Gastroesophageal sphincter (tissue), 4 donors: ENCODE data around the gene POLR3F. TPM values are rescaled to one million over a fixed set of nuclear protein-coding genes. Genes with fewer than 3 reads are reported as not detected.
A peak's percentile ranks its signal among the peaks of the same experiment; 100 is the strongest.

Experiments used
- ATAC-seq: fragments of 150-250 bp; one replicate; pipeline ENCODE4 v1.9.1; 2016; ENCODE audit warnings: mild to moderate bottlenecking, moderate library complexity
- H3K27ac ChIP-seq, 4 donors: fragments of 200-600 bp; sonication (generic) in 3 of 4; 1 replicate in 3 of 4; 2 replicates in 1 of 4; pipeline ENCODE4 v1.5.1; 2016 to 2019
- H3K27me3 ChIP-seq: fragments of 200-600 bp; sonication (generic); one replicate; pipeline ENCODE4 v1.5.1; 2019
- H3K36me3 ChIP-seq, 2 donors: fragments of 200-600 bp; sonication (generic); one replicate each; pipeline ENCODE4 v1.5.1; 2019; ENCODE audit warnings: control low read depth in 1 of 2
- H3K4me1 ChIP-seq, 3 donors: fragments of 200-600 bp; sonication (generic); 1 replicate in 2 of 3; 2 replicates in 1 of 3; pipeline ENCODE4 v1.5.1; 2016 to 2019; ENCODE audit warnings: control low read depth in 2 of 3
- H3K4me3 ChIP-seq, 2 donors: fragments of 200-600 bp; sonication (generic); one replicate each; pipeline ENCODE4 v1.5.1; 2019; ENCODE audit warnings: mild to moderate bottlenecking in 1 of 2, moderate library complexity in 1 of 2
- H3K9me3 ChIP-seq, 3 donors: fragments of 200-600 bp; sonication (generic); one replicate each; pipeline ENCODE4 v1.5.1; 2017 to 2019; ENCODE audit warnings: control low read depth in 2 of 3
- EP300 ChIP-seq: sonication (generic); formaldehyde crosslinking; IDR thresholded peaks from one replicate; pipeline ENCODE4 v1.6.1; 2017; ENCODE audit warnings: antibody characterized with exemption, mild to moderate bottlenecking
- POLR2A ChIP-seq, 2 donors: fragments of 450-650 bp; IDR thresholded peaks; one replicate each; pipeline ENCODE4 v1.6.1; 2017; ENCODE audit warnings: antibody characterized with exemption in 2 of 2, mild to moderate bottlenecking in 2 of 2, moderate library complexity in 1 of 2
- POLR2AphosphoS5 ChIP-seq: sonication (generic); formaldehyde crosslinking; IDR thresholded peaks from one replicate; pipeline ENCODE4 v1.6.1; 2017; ENCODE audit warnings: antibody characterized with exemption
- WGBS, 2 donors: methylation state at CpG; one replicate each; pipeline ENCODE4 v1.1.5; 2018; ENCODE audit warnings: low coverage in 1 of 2; 5-methylcytosine and 5-hydroxymethylcytosine counted together
- total RNA-seq, 4 donors: library from RNA; depleted of rRNA; stranded (reverse); fragments of >200 nt; gene quantifications; one replicate each; pipeline ENCODE4 v1.1.0, GENCODE V29; 2016
- TF ChIP-seq, protein P1 (sequence below), 4 experiments: fragments of 200-600 bp in 2 of 4; fragments of 450-650 bp in 2 of 4; sonication (generic) in 1 of 4; IDR thresholded peaks; one replicate each; pipeline ENCODE4 v1.5.1; 2017 to 2019; ENCODE audit warnings: antibody characterized with exemption in 4 of 4, mild to moderate bottlenecking in 2 of 4, moderate library complexity in 2 of 4

POLR3F gene
- total RNA-seq, 4 donors from 2014 or later, result 8.7 to 16.4 (median 13.1) TPM

DNA sequence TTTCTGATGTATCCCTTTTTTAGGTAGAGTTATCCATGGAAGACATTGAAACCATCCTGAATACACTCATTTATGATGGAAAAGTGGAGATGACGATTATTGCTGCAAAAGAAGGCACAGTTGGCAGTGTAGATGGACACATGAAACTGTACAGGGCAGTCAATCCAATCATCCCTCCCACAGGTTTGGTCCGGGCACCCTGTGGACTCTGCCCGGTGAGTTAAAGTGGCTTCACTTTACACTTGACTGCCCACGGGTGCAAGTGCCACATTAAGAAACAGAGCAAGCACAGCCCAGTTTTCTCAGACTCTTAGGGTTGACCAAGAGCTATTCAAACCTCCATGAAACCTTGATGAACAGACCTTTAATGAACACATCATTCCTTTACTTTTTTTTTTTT, 14.4 kb downstream of the POLR3F start:
- 88% methylated on average over 4 of the region's 4 CpGs; no CpG with 5 or more reads in 1 of the 2 donors for WGBS, 2 donors
- H3K9me3 ChIP-seq, result no peaks in the 10 kb centered on the region
- TF ChIP-seq POLR2A (IDR thresholded peaks at IDR 0.05) (no peak), EP300 (no peak), POLR2AphosphoS5 (no peak)
- TF ChIP-seq, protein P1, sequence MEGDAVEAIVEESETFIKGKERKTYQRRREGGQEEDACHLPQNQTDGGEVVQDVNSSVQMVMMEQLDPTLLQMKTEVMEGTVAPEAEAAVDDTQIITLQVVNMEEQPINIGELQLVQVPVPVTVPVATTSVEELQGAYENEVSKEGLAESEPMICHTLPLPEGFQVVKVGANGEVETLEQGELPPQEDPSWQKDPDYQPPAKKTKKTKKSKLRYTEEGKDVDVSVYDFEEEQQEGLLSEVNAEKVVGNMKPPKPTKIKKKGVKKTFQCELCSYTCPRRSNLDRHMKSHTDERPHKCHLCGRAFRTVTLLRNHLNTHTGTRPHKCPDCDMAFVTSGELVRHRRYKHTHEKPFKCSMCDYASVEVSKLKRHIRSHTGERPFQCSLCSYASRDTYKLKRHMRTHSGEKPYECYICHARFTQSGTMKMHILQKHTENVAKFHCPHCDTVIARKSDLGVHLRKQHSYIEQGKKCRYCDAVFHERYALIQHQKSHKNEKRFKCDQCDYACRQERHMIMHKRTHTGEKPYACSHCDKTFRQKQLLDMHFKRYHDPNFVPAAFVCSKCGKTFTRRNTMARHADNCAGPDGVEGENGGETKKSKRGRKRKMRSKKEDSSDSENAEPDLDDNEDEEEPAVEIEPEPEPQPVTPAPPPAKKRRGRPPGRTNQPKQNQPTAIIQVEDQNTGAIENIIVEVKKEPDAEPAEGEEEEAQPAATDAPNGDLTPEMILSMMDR (IDR thresholded peaks at IDR 0.05), result no peak
- ATAC-seq, result no peak
- no peaks in the 10 kb centered on the region for H3K27me3 ChIP-seq
- no peaks in the 10 kb centered on the region for H3K4me1 ChIP-seq
- no peak overlapping the region for H3K4me3 ChIP-seq
- no peak overlapping the region for H3K27ac ChIP-seq
- H3K36me3 ChIP-seq, result peaks cover 0 to 96% of the 10 kb centered on the region in 2 donors

DNA sequence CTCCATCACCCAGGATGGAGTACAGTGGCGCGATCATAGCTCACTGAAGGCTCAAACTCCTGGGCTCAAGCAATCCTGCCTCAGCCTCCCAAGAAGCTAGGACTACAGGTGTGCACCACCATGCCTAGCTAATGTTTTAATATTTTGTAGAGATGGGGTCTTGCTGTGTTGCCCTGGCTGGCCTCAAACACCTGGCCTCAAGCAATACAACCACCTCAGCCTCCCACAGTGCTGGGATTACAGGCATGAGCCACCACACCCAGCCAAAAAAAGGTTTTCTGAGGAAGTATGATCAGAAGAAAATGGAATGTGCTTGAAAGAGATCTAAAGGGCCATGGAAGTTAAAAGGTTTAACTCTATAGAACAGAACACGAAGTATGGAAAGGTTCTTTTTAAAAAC, 21.1 kb downstream of the POLR3F start:
- Histone ChIP-seq H3K27ac (no peak overlapping the region), H3K27me3 (no peaks in the 10 kb centered on the region), H3K4me3 (no peak overlapping the region), H3K36me3 (peaks cover 0 to 90% of the 10 kb centered on the region in 2 donors), H3K9me3 (no peaks in the 10 kb centered on the region), H3K4me1 (no peaks in the 10 kb centered on the region)
- 94 to 100% methylated on average over 1 to 3 of the region's 3 CpGs for WGBS, 2 donors
- no peak for ATAC-seq
- TF ChIP-seq POLR2AphosphoS5 (no peak), EP300 (no peak), POLR2A (IDR thresholded peaks at IDR 0.05) (no peak)
- TF ChIP-seq, protein P1 (IDR thresholded peaks at IDR 0.05), result no peak

DNA sequence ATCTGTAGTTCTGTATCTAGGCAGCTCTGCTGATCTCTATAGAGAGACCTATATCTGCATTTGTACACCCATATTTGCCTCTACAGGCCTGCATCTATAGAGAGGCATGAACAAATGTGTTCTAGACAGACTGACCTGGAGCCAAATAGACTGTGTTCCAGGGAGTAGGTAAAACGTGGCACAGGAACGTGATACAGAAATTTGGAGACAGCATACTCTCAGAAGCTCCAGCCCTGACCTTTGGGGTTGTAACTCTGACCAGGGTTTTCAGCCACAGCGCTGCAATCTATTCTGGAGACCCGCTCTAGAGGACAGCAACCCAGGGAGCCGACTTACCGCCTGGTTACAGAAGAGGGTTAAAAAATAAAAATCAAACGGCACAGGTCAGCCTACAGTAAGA, 28.9 kb downstream of the POLR3F start:
- Histone ChIP-seq H3K4me3 (peak overlapping the region in 1 of 2 donors; percentile 53), H3K9me3 (no peaks in the 10 kb centered on the region), H3K27ac (peak overlapping the region in 1 of 4 donors; percentile 69), H3K4me1 (peaks cover 0 to 18% (median 6%) of the 10 kb centered on the region in 3 donors), H3K27me3 (no peaks in the 10 kb centered on the region), H3K36me3 (peaks cover 0 to 24% of the 10 kb centered on the region in 2 donors)
- 5 to 13% methylated on average over 4 to 7 of the region's 7 CpGs for WGBS, 2 donors
- no peak for ATAC-seq
- TF ChIP-seq EP300, result no peak
- TF ChIP-seq, protein P1 (IDR thresholded peaks at IDR 0.05), result no peak
- TF ChIP-seq POLR2A (IDR thresholded peaks at IDR 0.05), result no peak
- TF ChIP-seq POLR2AphosphoS5, result no peak

DNA sequence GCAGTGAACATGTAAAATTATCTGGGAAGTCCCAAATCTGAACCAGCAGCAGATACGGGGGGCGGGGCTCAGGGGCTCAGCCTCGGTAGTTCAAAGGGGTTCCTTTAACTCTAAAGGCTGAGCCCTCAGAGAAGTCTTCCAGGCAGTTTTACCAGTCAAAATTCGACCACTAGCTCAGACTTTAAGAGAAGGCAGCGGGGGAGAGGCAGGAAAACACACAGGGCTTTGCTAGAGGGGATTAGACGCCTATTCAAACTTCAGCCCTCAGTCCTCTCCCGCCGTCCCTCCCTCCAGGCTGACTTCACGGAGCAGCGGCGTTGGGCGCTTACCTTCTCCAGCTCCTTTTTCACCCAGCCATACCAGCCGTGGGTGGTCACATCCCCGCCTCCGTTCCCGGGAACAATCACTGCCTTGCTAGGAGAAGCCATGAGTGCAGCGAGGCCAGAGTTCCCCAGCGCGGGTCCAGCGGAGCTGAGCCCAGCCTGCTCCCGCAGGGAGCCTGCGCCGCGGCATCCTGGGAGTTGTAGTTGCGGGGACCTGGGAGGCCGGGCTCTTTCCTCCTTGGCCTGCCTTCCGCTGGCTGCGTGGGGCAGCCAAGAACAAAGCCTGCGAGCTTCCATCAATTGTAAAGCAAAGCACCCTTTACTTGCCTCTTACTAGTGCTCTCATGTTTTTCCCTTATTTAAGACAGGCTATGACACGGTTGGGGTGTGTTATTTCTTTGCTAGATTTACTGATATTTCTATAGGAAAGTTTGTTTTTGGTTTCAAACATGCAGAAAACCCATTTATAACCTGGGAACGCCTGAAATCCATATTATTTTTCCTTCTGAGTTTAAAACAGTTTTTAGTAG, 29.8 kb downstream of the POLR3F start, which contains the start of gene RBBP9:
Gene RBBP9 (minus strand): TSS at position 486 of the 853 bp plus-strand sequence. CDS start 58 bp downstream, at position 428.
- peak within 1 kb of the TSS; percentile 52 to 79 (median 68) for H3K27ac ChIP-seq
- WGBS, 2 donors, result 0 to 6% methylated on average over 5 to 8 of the region's 31 CpGs

More for the DNA sequence above, 29.8 kb downstream of the POLR3F start, which contains the start of gene RBBP9:
- H3K4me1 ChIP-seq, result peaks cover 0 to 18% (median 6%) of the 10 kb centered on the region in 3 donors
- peak within 1 kb of the TSS; percentile 53 to 59 for H3K4me3 ChIP-seq
- H3K36me3 ChIP-seq, result peaks cover 0 to 18% of the 10 kb centered on the region in 2 donors
- H3K9me3 ChIP-seq, result no peaks in the 10 kb centered on the region
- peak; percentile 99 for ATAC-seq
- H3K27me3 ChIP-seq, result no peaks in the 10 kb centered on the region
- TF ChIP-seq EP300, result no peak
- no peak for TF ChIP-seq POLR2A (IDR thresholded peaks at IDR 0.05)
- TF ChIP-seq, protein P1 (IDR thresholded peaks at IDR 0.05), result peak in 1 of 4 experiments; percentile 6
- TF ChIP-seq POLR2AphosphoS5, result peak; percentile 39
